Stimulated activated CD4-positive, alpha-beta T cell treated with anti-CD3 and anti-CD28 coated beads, Interleukin-4, amount 100 ng/mL, for 1 hour (primary cell): ENCODE results near the gene KLHL3.

Experiments used
- DNase-seq: peaks from one replicate; pipeline ENCODE4 v3.0.0-alpha.2; 2020

The KLHL3 gene

DNA sequence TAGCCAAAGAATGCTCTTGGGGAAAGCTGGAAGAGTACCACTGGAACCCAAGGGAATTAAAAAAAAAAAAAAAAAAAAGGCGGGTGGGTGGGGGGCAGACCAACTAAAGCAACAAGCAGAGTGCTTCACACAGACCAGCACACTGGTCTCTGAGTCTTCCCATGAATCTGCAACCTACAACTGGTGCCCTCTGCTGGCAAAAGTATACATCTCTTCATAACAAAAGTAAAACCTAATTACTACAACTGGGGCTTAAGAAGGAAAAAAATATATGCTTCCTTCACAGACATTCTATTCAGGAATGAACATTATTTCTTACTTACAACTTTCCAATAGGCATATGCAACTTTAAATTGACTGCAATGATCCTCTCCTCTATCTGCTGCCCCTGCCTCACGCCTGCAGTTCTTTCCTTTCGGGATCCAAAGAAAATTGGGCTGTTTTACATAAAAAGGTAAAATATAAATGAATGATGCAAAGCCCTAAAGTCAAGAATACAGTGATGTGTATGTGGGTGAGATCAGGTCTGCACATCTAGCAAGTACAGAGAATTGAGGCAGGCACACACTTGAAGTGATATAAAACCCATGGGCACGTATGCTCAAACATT lies 7.2 kb upstream of the KLHL3 start:
- DNase-seq, result peak; percentile 39

DNA sequence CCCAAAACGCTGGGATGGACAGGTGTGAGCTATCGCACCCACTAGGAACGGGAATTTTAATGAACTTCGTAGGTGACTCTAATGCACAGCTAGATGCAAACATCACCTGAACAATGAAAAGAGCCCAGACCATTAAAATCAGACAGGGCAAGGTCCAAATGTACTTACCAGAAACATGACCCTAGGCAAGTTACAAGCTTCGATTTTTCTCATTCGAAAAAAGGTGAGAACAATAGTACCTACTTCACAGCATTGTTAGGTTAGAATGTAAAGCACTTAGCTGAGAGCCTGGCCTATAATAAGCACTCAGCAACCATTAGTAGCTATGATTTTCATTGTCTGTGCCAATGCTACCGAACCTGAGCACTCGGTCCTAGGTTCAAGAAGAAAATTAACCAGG lies 5.8 kb upstream of the KLHL3 start:
- no peak for DNase-seq

DNA sequence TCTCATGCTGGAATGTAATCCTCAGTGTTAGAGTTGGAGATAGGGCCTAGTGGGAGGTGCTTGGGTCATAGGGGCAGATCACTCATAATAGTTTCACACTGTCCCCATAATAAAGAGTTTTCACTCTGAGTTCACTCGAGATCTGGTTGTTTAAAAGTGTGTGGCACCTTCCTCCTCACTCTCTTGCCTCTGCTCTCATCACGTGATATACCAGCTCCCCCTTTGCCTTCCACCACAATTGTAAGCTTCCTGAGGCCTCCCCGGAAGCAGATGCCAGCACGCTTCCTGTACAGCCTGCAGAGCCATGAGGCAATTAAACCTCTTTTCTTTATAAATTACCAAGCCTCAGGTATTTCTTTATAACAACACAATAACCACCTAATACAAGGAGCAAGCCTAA lies 3.8 kb upstream of the KLHL3 start:
- no peak for DNase-seq

DNA sequence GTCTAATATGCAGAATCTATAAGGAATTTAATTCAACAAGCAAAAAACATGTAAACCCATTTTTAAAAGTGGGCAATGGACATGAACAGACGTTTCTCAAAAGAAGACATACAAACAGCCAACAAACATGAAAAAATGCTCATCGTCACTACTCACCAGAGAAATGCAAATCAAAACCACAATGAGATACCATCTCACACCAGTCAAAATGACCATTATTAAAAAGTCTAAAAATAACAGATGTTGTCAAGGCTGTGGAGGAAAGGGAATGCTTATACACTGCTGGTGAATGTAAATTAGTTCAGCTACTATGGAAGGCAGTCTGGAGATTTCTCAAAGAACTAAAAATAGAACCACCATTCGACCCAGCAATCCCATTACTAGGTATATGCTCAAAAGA lies 3.1 kb upstream of the KLHL3 start:
- DNase-seq, result no peak

DNA sequence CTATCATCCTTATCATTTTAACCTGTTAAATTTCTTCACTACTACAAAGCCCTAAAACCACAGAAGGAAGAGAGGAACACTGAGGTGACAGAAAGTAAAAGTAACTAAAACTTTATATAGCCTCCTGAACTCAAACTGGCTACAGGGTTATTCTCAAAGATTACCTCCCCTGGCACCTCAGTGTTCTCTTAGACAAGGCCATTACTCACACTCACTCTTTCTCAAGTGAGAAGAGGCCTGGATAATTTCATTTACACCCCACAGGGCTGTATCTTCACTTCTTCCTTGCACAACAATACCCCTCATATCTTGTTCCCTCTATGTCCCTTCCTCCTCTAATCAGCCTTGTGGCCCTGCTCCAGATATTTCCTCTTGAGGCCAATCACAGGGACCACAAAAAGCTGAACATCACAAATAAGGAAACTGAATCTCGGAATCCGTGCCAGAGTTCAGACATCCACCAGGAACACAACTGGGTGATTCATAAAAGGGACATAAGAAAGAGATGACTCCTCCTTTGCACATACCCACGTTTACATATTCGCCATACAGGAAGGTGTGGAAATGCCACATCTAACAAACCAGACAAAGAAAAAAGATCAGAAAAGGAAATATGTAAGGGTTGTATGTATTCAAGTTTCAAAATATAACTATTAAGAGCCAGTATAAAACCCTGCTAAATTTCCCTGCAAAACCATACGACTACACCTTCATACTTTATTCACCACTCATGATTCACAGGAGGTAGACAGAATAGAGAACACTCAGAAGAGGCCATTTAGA lies 1.7 kb upstream of the KLHL3 start:
- DNase-seq, result no peak

DNA sequence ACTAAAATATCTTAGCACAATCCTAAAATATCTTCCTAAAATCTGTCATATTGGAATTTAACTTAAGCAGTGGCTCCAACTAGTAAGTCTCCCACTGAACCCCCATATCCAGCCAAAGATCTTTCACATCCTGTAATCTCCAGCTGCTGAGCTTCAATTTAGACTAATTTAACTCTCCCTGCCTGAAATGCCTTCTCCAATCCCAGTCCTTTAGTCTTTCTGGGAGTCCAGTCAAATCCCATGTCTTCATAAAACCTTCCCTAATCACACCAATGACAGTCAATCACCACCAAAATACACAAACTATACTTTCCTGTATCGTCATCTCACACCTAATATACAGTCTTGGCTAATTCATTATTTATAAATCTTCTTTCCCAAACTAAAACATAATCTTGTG lies 607 bp upstream of the KLHL3 start:
- DNase-seq, result no peak

DNA sequence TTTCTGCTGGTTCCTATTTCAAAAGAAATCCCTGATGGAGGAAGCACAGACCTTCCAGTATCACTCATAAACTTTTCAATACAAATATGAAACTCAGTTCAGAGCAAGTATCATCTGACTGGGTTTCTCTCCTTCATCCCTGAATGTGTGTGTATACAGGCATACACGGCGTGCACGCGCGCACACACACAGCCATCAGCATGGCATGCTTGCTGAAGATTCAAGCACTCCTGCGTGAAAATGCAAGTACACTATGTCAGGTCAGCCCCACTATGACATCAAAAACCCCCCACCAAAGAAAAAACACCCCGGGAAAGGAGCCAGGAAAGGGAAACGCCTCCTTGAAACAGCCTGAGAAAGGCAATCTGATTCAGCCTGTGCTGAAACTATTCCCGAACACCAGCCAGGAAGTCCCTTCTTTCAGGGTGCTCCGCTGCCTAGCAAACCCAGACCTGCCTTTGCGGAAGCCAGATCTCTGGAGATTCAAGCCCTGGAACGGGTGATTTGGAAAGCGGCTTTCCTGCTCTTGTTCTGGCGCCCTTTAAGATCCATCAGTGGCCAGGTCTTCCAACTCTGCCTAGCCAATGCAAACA lies 831 bp downstream of the KLHL3 start:
- peak; percentile 18 for DNase-seq

DNA sequence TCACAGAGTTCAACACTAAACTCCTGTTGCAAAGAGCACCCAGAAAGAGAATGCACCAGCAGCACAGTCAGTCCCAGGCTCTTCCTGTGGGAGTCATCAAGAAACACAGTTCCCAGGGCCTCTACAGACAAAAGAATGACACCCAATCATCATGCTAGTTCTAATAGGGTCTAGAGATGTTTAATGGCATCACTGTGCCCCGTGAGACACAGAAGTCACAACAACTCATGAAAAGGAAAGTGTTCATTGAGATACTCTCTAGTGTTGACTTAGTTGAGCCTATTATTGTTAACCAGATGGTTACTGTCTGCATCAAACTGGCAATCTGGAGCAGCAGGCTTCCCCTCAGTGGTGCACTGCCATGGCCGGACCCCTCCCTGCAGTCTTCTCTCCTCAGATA lies 1.6 kb downstream of the KLHL3 start:
- DNase-seq, result no peak

DNA sequence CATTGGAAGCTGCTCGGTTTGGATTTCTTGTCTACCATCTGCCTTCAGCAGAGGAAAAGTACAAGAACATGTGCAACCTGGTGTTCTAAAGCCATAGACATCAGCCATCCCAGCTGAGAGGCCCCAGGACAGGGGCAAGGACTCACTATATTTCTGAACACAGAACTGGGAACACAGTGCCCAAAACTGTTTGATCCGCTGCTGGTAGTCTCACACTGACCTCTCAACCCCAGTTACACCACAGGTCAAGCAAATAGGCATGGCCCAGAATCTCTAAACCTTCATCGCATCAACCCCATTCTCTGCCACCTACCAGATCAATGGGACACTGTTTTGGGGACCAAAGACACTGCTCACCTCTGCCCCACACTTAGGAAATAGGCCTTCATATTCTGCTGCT lies 2.0 kb downstream of the KLHL3 start:
- DNase-seq, result no peak

DNA sequence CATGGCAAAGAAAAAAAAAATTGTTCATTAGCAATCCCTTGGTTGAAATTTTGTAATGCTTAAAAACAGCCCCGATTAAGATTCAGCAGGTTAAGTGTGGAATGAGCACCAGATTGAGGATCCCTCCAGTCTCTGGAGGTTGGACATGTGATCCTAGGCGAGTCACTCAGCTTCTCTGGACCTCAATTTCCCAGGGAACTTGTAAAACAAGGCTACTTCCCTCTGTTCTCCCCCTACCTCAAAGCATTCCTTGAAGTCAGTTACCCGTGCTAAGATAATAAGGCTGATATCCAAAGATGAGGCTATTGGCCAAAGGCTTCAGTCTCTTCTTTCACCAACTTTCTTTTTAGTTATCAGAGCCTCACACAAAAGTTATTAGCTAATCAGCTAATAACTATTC lies 2.9 kb downstream of the KLHL3 start:
- DNase-seq, result no peak

DNA sequence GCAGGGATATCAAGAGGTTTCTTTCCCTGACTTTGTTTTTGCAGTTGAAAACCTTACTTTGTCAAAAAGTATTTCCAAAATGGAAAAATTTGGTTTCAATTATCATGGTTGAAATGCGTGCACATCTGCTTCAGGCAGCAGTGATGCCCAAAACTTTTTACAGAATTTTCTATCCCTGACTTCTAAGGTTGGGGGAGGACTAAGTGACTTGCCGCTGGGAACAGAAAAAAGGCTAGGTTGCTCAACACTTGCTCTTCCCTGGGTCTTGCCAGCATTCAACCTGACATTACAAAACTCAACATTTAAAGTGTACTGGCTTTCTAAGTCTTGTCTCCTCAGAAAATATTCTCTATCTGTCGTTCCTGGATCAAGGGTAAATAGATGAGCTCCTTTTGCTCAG lies 4.7 kb downstream of the KLHL3 start:
- DNase-seq, result no peak

DNA sequence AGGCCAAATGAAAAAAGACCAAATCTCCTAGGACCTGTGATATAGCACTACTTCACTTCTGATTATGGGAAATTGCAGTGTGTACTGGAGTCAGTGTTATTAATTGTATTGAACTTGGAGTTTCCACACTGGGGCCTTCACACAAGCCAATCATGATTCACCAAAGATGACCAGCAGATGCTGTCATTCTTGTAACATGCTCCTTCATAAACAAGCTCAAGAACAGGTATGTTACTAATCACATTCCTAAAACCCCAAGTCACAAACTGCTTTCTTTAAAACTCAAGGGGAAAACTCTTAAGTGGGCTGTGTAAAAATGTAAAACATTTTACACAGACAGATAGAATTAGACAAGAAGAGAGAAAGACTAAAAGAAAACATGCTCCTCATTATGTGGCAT lies 5.6 kb downstream of the KLHL3 start:
- DNase-seq, result no peak

DNA sequence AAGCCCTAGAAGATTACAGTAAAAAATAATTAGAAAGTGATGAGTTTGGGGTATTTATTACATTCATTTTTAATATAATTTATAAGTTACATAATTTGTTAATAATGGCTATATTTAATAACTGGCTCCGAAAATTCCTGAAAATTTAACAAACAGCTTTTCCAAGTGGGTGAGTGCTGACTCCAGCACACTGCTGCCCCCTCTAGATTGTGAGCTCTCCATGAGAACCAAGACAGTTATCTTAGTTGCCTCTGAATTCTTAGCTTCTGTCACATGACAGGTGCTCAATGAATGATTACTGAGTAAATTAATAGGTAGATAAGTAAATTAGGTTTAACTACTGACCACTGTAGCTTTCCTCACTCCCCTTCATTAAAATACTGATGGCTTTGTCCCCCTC lies 7.8 kb downstream of the KLHL3 start:
- DNase-seq, result no peak

DNA sequence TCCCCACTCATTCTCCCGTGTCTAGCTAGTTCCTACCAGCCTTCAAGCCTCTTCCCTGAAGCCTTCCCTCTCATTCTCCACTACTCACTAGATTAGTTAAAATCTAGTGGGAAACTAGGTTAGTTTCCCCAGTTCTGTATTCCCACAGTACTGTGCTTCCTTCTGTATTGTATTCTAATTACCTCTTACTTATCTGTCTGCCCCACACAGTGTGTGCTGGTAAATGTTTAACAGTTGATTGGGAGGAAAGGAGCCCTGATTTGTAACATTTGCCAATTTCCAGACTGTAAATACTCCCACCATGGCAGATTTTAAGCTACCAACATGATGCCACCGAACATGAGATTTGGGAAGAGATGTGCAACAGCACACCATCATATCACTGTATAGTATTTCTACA lies 8.3 kb downstream of the KLHL3 start:
- no peak for DNase-seq

DNA sequence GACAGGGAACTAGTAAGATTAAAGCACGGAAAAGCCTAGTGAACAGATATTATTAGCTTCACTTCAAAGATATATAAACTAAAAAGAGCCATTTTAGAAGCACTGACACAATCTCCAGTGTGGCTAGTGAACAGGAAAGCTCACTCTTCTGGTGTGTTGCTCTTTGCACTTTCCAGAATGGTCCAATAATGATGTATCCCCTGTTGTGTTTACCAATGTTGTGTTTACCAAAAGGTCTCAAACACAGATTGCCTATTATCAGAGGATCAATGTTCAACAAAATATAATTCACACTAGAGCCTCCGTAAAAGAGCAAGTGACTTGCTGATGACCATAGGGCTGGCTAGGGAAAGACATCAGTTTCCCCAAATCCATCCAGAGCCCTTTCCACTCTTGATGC lies 11.6 kb downstream of the KLHL3 start:
- DNase-seq, result no peak

DNA sequence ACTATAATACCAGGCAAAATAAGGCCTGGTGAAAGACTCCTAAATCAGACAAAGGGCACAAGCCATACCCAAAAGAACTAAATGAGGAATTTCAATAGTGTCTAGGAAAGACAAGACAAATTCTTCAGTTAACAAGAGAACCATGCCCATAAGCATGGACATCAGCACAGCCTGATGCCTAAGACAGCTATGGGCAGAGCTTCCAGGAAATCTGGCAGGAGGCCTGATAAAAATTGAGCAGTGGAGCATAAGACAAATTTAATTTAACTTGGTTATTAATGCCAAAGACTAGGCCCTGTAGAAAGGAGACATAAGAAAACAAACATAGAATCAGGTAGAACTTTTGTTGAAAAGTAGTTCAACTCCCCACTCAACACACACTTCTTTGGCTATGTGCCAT lies 17.3 kb downstream of the KLHL3 start:
- no peak for DNase-seq

DNA sequence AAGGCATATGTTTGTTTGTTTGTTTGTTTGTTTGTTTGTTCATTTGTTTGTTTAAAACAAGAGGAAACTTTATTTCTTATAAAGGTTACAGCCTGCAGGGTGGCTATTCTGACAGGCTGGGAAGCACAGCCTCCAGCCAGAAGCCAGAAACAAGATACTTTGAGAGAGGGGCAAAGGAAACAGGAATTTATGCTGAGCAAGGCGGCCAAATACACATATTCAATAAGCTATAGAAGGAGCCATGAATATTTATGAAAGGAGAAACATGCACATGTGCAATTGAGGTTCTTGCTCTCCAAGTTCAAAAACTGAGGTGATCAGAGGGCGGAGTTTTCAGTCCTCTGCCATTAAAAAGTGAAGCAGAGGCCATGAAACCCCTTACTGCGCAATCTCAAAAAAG lies 19.6 kb downstream of the KLHL3 start:
- DNase-seq, result no peak

DNA sequence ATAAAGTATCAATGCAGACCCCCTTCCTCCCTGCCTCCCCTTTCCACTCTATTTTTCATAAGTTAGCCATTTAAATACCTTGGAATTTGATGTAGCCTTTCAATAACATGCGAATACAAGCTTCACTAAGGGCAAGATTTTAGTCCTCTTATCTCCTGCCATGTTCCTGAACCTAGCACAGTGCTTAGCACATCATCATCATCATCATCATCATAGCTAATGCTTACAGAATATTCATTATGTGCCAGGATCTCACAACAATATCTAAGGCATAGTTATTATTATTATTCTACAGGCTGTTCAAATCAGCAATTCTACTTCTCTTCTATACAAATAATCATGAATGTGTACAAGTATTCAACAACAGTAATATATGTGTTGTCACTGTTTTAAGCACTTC lies 20.4 kb downstream of the KLHL3 start:
- DNase-seq, result no peak

DNA sequence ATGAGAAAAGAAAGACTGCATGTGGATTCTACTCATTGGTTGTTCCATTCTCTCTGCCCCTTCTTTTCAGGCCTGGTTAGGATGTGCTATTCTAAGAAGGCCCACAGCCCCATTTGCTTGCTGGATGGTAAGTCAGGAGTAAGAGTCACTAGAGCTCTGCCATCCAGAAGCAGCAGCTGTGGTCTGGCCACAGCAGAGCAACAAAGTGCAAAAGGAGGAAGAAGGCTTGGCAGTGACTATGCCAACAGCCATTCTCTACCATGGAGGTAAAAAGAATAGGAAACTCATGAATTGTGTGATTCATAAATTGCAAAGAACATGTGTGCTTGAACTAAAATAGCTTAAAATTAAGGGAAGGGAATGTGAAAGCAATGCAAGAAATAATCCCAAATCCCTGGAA lies 20.9 kb downstream of the KLHL3 start:
- DNase-seq, result no peak

DNA sequence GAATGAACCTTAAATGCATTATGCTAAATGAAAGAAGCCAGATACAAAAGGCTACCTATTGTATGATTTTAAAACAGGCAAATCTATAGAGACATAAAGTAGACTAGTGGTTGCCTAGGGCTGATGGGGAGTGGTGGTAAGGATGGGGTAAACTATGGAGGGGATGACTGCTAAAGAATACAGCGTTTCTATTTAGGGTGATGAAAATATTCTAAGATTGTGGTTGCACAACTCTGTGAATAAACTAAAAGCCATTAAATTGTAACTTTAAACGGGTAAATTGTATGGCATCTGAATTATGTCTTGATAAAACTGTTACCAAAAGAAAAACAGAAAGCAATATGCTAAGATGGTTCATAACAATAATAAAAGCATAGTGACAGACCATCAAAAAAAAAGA lies 21.4 kb downstream of the KLHL3 start:
- no peak for DNase-seq

DNA sequence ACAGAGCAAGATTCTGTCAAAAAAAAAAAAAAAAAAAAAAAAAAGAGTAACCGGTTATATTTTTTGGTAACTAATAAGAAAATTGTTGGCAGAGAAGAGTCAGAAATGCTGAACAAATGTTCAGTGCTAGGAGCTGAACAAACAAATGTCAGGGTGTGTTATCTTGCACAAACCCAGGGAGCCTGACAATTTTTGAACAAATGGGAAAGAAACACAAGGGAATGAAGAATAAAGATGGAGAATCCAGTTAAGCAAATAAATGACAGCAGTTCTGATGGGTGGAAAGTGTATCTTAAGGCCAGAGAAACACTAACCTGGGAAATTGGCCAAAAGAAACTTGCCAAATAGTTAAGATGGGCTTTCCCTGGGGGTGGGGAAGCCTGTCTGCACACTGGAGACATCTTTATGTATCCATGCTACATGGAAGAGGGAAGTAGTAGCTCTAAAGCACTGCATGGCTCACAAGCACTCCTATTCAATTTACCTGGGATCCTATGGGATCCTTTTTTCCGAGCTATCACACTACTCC lies 23.7 kb downstream of the KLHL3 start:
- no peak for DNase-seq

DNA sequence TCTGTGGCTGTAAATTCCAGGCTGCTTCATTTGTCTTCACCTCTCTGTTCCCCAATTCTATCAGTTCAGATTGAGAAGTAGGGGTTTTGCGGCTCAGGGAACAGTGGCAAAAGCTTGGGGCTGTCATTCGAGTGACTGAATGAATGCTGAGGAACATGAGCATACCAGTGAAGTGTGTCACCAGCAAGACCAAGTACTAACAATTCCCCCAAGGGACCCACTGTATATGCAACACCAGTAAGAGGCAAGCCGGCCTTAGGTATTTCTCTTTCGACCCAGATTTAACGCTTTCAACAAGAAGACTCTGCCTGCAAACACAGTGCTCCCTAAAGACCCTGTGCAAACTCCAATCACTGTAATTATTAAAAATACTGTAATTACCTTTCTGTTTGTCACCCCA lies 25.8 kb downstream of the KLHL3 start:
- DNase-seq, result no peak

DNA sequence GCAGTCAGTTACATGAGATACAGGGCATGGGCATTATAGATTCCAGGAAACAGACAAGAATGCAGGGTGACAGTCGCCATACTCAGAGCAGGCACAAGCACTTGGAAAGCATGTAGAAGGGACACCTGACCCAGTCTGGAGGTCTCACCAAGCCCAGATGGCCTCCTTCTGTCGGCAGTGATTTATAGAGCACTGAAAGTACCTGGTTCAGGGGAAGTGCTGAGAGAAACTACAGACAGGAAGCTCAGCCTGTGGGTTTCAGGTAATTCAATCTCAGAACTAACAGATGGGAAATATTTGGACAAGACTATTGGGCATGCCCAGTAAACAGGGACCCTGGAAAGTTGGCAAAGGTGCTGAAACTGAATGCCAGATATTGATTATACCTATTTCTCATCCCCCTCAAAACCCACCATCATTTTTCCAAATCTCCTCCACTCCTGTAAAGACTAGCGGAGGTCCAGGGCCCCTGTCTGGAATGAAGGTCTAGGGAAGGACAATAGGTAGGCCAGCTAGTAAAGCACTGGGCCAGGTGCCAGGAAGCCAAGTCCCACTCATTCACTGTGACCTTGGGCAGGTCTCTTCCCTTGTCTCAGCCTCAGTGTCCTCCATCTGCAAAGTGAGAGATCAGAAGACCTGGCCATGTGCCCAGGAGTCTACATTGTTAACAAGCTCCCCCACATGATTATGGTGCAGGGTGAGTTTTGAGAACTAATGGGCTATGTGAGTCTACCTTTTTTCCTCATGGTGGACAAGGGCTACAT lies 26.9 kb downstream of the KLHL3 start:
- DNase-seq, result no peak

DNA sequence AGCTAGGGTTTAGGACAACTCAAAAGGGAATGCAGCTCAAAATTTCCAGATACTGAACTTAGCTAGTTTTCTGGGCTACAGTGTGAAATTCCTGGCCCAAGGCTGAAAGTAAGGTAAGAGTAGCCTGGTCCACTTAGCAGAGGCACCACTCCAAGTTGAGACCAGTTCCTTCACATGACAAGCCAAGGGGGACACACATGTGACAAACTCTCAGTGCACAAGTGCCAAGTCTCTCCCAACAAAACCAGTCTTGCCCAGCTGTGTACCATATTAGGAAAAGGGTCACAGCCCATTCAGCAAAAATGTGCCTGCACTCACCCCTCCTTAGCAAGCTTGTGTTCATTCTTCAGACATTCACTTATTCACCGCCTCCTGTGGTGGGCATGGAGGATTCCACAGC lies 27.8 kb downstream of the KLHL3 start:
- no peak for DNase-seq
